ENCODE data around the gene RPN1.

GRCh38 chr3:128597900-128598299 is 52.7 kb downstream of the RPN1 start:
- TF ChIP-seq PATZ1 (CRISPR knock-in tag; IDR thresholded peaks at IDR 0.05) (no peak), ZZZ3 (CRISPR knock-in tag; IDR thresholded peaks at IDR 0.05; ENCODE audit: borderline replicate concordance) (no peak), CTCF (CRISPR knock-in tag; IDR thresholded peaks at IDR 0.05) (no peak), ZNF589 (CRISPR knock-in tag; conservative IDR thresholded peaks at IDR 0.05) (no peak), ZNF10 (CRISPR knock-in tag; IDR thresholded peaks at IDR 0.05; ENCODE audit: borderline replicate concordance, low read depth) (no peak), ZBTB39 (CRISPR knock-in tag; IDR thresholded peaks at IDR 0.05) (no peak), SRF (IDR thresholded peaks at IDR 0.05; ENCODE audit: low read depth, low read length) (no peak), ASH2L (IDR thresholded peaks at IDR 0.05; ENCODE audit: insufficient read length, low read depth, low read length) (no peak), DPF2 (CRISPR knock-in tag; IDR thresholded peaks at IDR 0.05; ENCODE audit: borderline replicate concordance, low read depth) (no peak), STAT5B (CRISPR knock-in tag; IDR thresholded peaks at IDR 0.05) (no peak), POLR2AphosphoS2 (IDR thresholded peaks at IDR 0.05; ENCODE audit: low read depth, low read length) (no peak), PRDM10 (CRISPR knock-in tag; IDR thresholded peaks at IDR 0.05; ENCODE audit: low read depth) (no peak), TARDBP (CRISPR knock-in tag; IDR thresholded peaks at IDR 0.05) (no peak)

Data from HepG2 (cell line).